ENCODE measurements around the gene KYNU.

DNA sequence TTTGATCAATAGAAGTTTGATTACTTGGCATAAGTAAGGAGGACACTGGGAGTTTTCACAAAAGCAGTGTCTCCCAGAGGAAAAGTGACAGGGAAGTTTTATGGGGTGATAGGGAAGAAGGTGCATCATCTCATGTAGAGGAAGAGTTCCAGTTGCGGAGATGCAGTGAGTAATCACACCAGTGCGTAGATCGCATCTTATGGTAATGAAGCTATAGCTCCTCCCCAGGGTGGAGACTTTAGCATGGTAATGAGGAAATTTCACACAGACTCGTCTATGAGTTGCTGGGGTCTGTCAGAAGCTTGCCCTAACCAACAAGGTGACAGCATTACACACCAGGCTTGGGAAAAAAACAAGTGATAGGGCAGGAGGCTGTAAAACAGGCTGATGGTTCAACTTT, 49.0 kb downstream of the KYNU start:
- TF ChIP-seq, protein P1, sequence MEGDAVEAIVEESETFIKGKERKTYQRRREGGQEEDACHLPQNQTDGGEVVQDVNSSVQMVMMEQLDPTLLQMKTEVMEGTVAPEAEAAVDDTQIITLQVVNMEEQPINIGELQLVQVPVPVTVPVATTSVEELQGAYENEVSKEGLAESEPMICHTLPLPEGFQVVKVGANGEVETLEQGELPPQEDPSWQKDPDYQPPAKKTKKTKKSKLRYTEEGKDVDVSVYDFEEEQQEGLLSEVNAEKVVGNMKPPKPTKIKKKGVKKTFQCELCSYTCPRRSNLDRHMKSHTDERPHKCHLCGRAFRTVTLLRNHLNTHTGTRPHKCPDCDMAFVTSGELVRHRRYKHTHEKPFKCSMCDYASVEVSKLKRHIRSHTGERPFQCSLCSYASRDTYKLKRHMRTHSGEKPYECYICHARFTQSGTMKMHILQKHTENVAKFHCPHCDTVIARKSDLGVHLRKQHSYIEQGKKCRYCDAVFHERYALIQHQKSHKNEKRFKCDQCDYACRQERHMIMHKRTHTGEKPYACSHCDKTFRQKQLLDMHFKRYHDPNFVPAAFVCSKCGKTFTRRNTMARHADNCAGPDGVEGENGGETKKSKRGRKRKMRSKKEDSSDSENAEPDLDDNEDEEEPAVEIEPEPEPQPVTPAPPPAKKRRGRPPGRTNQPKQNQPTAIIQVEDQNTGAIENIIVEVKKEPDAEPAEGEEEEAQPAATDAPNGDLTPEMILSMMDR (IDR thresholded peaks at IDR 0.05), result no peak
- TF ChIP-seq POLR2AphosphoS5 (IDR thresholded peaks at IDR 0.05) (no peak), POLR2A (IDR thresholded peaks at IDR 0.05) (no peak), EP300 (IDR thresholded peaks at IDR 0.05) (no peak)
